ENCODE measurements around the gene ZBTB4. TPM values are rescaled to one million over a fixed set of nuclear protein-coding genes. Genes with fewer than 3 reads are reported as not detected.

Gene ZBTB4
- total RNA-seq, 2 donors from 2014 or later, result 19.7 to 26.1 TPM

DNA sequence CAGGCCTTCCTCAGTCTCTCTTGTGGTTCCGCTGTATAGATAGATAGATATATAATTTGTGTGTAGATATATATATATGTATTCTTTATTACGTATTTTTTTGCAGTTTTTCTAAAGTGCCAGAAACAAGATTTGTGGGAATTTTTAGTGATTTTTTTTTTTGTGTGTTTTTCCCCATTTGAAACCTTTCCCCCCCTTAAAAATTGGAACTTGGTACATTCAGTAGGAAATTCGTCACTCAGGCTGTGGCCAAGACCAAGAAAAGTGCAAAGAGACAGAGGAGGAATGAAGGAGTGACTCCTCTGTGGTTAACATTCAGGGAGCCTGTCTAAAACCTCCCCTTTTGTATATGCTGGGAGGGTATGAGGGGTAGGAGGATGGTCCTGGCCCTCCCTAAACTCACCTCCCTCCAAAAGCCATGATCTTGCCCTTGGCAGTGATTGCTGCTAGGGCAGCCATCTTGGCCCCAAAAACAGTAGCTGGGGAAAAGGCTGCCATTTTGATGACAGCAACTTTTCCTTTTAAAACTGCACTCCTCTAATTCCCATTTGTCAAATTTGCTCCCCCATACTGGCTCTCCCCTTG lies 19.4 kb downstream of the ZBTB4 start:
- Mint-ChIP-seq H3K27ac (peak overlapping the region in 1 of 2 donors; percentile 1), H3K9me3 (no peaks in the 10 kb centered on the region)

DNA sequence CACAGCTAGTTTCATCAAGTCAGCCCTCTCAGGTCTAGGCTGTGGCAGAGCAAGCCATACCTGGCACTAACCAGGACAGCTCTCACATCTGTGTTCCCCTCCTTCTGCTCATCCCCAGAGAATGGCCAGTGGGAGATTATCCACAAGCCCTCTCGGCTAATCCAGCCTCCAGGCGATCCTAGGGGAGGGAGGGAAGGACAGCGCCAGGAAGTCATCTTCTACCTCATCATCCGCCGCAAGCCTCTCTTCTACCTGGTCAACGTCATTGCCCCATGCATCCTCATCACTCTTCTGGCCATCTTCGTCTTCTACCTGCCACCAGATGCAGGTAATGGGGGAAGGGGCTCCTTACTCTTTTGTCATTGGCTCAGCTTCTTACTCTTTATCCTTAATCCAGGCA lies 31.0 kb downstream of the ZBTB4 start:
- peaks cover 11 to 17% of the 10 kb centered on the region in 2 donors for H3K4me1 Mint-ChIP-seq (ENCODE audit: low read depth in 2 of 2)
- no peak overlapping the region for H3K4me3 Mint-ChIP-seq
- ATAC-seq, result no peak
- H3K27ac Mint-ChIP-seq, result no peak overlapping the region
- no peaks in the 10 kb centered on the region for H3K36me3 Mint-ChIP-seq
- H3K9me3 Mint-ChIP-seq, result no peaks in the 10 kb centered on the region
- H3K27me3 Mint-ChIP-seq, result peaks cover 30 to 37% of the 10 kb centered on the region in 2 donors
- no peak for DNase-seq (ENCODE audit: low spot score)

More for the DNA sequence above, 19.4 kb downstream of the ZBTB4 start:
- Mint-ChIP-seq H3K4me3 (no peak overlapping the region), H3K36me3 (no peaks in the 10 kb centered on the region), H3K27me3 (no peaks in the 10 kb centered on the region), H3K4me1 (ENCODE audit: low read depth in 2 of 2) (peaks cover 9 to 26% of the 10 kb centered on the region in 2 donors)
- no peak for DNase-seq (ENCODE audit: low spot score)
- ATAC-seq, result no peak

DNA sequence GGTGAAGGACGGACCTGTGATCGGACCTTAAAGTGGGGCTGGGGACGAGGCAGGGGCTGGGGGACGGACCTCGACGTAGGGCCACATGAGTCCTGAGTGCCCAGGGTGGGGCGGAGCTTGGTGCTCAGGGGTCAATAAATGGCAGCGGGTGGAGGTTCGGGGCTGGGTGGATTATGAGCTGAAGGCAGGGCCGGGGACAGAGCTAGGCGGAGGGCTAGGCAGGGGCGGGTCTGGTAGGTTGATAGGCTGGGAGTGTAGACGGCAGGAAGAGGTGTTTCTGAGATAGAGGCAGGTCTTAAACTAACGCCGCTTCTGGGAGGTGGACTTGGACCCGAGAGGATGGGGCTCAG lies 33.8 kb downstream of the ZBTB4 start:
- peak; percentile 67 to 73 for ATAC-seq
- Mint-ChIP-seq H3K4me3 (peak overlapping the region; percentile 79), H3K4me1 (ENCODE audit: low read depth in 2 of 2) (peaks cover 11 to 20% of the 10 kb centered on the region in 2 donors), H3K27ac (no peak overlapping the region), H3K36me3 (no peaks in the 10 kb centered on the region), H3K9me3 (no peaks in the 10 kb centered on the region), H3K27me3 (peaks cover 43 to 50% of the 10 kb centered on the region in 2 donors)
- no peak for DNase-seq (ENCODE audit: low spot score)

GRCh38 chr17:7444682-7445618 lies 34.5 kb downstream of the ZBTB4 start, which contains the start of gene CHRNB1:
TSS of gene CHRNB1 (plus strand) at chr17:7445061. CDS start at chr17:7445128, 67 bp downstream.
- Mint-ChIP-seq H3K27me3 (peaks cover 48 to 50% of the 10 kb centered on the region in 2 donors), H3K4me1 (ENCODE audit: low read depth in 2 of 2) (peaks cover 16 to 26% of the 10 kb centered on the region in 2 donors), H3K4me3 (peak within 1 kb of the TSS; percentile 79), H3K27ac (no peak within 1 kb of the TSS), H3K36me3 (no peaks in the 10 kb centered on the region), H3K9me3 (no peaks in the 10 kb centered on the region)
- DNase-seq (ENCODE audit: low spot score) (peak; percentile 72), ATAC-seq (peak; percentile 74 to 86)

DNA sequence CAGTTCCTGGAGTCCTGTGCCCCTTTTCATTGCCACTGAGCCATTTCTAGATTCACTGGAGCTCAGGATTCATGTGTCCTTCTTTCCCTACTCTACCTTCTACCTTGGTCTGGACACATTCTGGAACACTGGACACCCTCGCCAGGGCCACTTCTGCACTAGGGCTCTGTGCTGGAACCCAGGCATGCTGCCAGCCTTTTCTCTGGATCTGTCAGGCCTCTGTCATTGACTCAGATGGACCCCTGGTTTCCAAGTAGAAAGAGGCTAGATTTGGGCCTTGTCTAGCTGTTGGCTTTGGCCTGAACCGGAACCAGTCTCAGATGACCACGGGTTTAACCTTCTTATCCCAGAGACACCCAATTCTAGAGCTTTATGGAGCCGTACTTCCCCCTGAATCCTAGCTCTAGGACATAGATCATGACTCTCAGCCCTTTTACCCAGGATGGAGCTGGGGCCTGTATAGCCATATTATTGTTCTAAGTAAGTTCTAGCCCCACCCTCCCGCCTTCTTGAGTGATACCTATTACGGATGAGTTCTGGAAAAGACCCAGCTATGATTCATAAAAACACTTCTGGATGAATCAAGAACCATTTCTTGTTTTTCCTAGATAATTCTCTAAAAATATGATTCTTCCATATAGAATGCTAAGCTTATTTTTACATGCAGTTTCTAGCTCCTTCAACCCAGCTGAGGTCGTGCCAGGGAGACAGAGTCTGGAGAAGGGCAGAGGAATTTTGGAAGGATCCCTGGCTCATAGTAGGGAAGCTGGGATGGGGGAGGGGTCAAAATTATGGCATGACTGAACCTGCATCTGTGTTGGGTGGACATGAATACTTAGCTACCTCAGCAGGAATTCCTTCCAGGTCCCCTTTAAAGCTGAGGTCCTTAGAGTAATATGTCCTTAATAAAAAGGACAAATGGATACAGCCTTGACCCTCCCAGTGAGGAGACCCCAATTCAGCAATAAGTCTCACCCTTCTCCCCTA lies 35.6 kb downstream of the ZBTB4 start:
- DNase-seq (ENCODE audit: low spot score) (no peak), ATAC-seq (no peak)
- Mint-ChIP-seq H3K4me1 (ENCODE audit: low read depth in 2 of 2) (peaks cover 22 to 33% of the 10 kb centered on the region in 2 donors), H3K36me3 (no peaks in the 10 kb centered on the region), H3K27me3 (peaks cover 51 to 54% of the 10 kb centered on the region in 2 donors), H3K9me3 (no peaks in the 10 kb centered on the region), H3K27ac (no peak overlapping the region), H3K4me3 (no peak overlapping the region)

DNA sequence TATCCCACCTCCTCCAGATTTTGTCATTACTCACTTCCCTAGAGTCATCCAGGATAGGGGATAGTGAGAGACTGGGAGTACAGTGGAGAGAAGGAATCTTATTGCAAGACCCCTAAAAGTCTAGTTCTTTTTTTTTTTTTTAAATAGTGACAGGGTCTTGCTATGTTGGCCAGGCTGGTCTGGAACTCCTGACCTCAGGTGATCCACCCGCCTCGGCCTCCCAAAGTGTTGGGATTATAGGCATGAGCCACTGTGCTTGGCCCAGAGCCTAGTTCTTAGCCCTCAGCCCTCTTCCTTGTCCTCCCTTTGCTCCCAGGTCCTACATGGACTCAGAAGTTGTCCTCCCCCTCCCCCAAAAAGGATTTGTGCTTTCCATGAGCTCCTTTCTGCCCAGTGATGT lies 37.3 kb downstream of the ZBTB4 start:
- H3K9me3 Mint-ChIP-seq, result no peaks in the 10 kb centered on the region
- ATAC-seq (no peak), DNase-seq (ENCODE audit: low spot score) (no peak)
- no peaks in the 10 kb centered on the region for H3K36me3 Mint-ChIP-seq
- no peak overlapping the region for H3K4me3 Mint-ChIP-seq
- peaks cover 32 to 38% of the 10 kb centered on the region in 2 donors for H3K4me1 Mint-ChIP-seq (ENCODE audit: low read depth in 2 of 2)
- no peak overlapping the region for H3K27ac Mint-ChIP-seq
- peaks cover 46 to 48% of the 10 kb centered on the region in 2 donors for H3K27me3 Mint-ChIP-seq

DNA sequence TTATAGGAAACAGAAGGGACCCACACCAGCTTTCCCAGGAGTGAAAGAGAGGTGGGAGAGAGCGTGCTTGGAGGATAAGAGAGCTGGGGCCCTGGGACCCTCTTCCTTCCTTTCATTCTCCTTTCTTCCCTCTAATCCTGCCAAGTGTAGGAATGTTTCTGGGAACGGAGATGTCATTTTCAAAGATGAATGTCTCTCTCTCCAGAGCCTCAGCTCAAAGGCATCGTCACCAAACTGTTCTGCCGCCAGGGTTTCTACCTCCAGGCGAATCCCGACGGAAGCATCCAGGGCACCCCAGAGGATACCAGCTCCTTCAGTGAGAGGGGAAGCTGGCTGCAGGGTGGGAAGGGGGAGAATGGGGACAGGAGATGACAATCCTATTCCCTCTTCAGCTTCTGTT lies 38.2 kb downstream of the ZBTB4 start:
- H3K4me3 Mint-ChIP-seq, result no peak overlapping the region

GRCh38 chr17:7440834-7441195 lies 38.6 kb downstream of the ZBTB4 start:
- H3K27ac Mint-ChIP-seq, result no peak overlapping the region
- DNase-seq (ENCODE audit: low spot score) (no peak), ATAC-seq (peak in 1 of 2 donors; percentile 46)
- peaks cover 38 to 41% of the 10 kb centered on the region in 2 donors for H3K27me3 Mint-ChIP-seq
- peak overlapping the region; percentile 82 for H3K4me3 Mint-ChIP-seq
- H3K4me1 Mint-ChIP-seq (ENCODE audit: low read depth in 2 of 2), result peaks cover 36 to 40% of the 10 kb centered on the region in 2 donors
- H3K9me3 Mint-ChIP-seq, result no peaks in the 10 kb centered on the region
- no peaks in the 10 kb centered on the region for H3K36me3 Mint-ChIP-seq

More for the DNA sequence above, 38.2 kb downstream of the ZBTB4 start:
- DNase-seq (ENCODE audit: low spot score) (no peak), ATAC-seq (no peak)
- no peaks in the 10 kb centered on the region for H3K36me3 Mint-ChIP-seq
- H3K27ac Mint-ChIP-seq, result no peak overlapping the region
- no peaks in the 10 kb centered on the region for H3K9me3 Mint-ChIP-seq
- peaks cover 43% of the 10 kb centered on the region in 2 donors for H3K27me3 Mint-ChIP-seq
- H3K4me1 Mint-ChIP-seq (ENCODE audit: low read depth in 2 of 2), result peaks cover 36 to 38% of the 10 kb centered on the region in 2 donors

- H3K4me3 Mint-ChIP-seq, result peak overlapping the region; percentile 82
- peak overlapping the region in 1 of 2 donors; percentile 68 for H3K27ac Mint-ChIP-seq
- H3K36me3 Mint-ChIP-seq, result no peaks in the 10 kb centered on the region
- ATAC-seq (no peak), DNase-seq (ENCODE audit: low spot score) (no peak)
- peaks cover 32 to 37% of the 10 kb centered on the region in 2 donors for H3K4me1 Mint-ChIP-seq (ENCODE audit: low read depth in 2 of 2)
- H3K9me3 Mint-ChIP-seq, result no peaks in the 10 kb centered on the region
- H3K27me3 Mint-ChIP-seq, result peaks cover 33 to 35% of the 10 kb centered on the region in 2 donors
These were observed 39.2 kb downstream of the ZBTB4 start for GRCh38 chr17:7440113-7440833.

GRCh38 chr17:7439462-7440112 lies 39.8 kb downstream of the ZBTB4 start, which contains the start of gene FGF11:
TSS of gene FGF11 (plus strand) at chr17:7439512. CDS start at chr17:7439621, 109 bp downstream.
- Mint-ChIP-seq H3K36me3 (no peaks in the 10 kb centered on the region), H3K4me3 (peak within 1 kb of the TSS; percentile 82), H3K4me1 (ENCODE audit: low read depth in 2 of 2) (peaks cover 34 to 36% of the 10 kb centered on the region in 2 donors), H3K27me3 (peaks cover 32 to 33% of the 10 kb centered on the region in 2 donors), H3K27ac (peak within 1 kb of the TSS in 1 of 2 donors; percentile 68), H3K9me3 (no peaks in the 10 kb centered on the region)
- ATAC-seq (no peak), DNase-seq (ENCODE audit: low spot score) (no peak)

DNA sequence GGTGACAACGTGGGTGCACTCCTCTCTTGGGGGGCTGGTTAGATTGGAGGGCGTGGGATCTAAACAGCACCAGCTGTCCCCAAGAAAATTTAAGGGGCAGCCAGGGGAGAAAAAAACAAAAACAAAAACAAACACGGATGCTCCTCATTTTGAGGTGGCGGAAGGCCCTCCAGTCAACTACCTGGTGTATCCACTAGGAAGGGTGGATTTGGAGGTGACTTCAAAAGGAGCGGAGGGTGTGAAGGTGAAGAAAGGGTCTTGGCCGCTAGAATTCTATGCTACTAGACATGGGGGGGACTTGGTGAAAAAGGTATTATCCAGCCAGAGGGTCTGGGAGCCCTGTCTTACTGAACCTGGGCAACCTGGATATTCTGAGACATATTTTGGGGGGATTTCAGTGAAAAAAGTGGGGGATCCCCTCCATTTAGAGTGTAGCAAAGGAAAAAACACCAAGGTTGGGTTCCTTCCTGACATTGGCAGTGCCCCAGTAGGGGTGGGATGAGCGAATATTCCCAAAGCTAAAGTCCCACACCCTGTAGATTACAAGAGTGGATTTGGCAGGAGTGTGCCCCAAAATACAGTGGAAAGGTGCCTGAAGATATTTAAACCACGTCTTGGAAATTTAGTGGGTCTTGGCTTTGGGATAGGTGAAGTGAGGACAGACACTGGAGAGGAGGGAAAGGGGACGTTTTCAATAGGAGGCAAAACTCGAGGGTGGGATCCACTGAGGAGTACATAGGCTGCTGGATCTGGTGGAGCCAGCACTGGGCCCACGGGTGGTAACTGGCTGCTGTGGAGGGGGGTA lies 40.6 kb downstream of the ZBTB4 start:
- Mint-ChIP-seq H3K4me1 (ENCODE audit: low read depth in 2 of 2) (peaks cover 34 to 36% of the 10 kb centered on the region in 2 donors), H3K36me3 (no peaks in the 10 kb centered on the region), H3K4me3 (peak overlapping the region; percentile 50), H3K27ac (peak overlapping the region in 1 of 2 donors; percentile 39), H3K9me3 (no peaks in the 10 kb centered on the region), H3K27me3 (peaks cover 28 to 30% of the 10 kb centered on the region in 2 donors)
- ATAC-seq (no peak), DNase-seq (ENCODE audit: low spot score) (no peak)

Data from natural killer cell treated with Interleukin-12 subunit alpha and Interleukin-12 subunit beta and Interleukin-15 and Interleukin-18, amount 100 ng/mL, for 72 hours (primary cell).